HG03103 (cell line): Measurements from ENCODE around the gene RAC3.
"Not testable (repeated sequence)": the region's sequence is repeated elsewhere in the genome, so short reads cannot be mapped to it uniquely, and the experiment has no call there.

Source experiments
- ATAC-seq: cut with Tn5 transposase; IDR thresholded peaks from one replicate; pipeline ENCODE4 v1.9.1; 2021; ENCODE audit warnings: low read depth; ENCODE audit not compliant: unreplicated experiment

RAC3 gene

GRCh38 chr17:82037889-82038195 is 6.4 kb downstream of the RAC3 start:
- no peak for ATAC-seq

GRCh38 chr17:82038796-82039409 is 7.4 kb downstream of the RAC3 start:
- not testable (repeated sequence) for ATAC-seq

DNA sequence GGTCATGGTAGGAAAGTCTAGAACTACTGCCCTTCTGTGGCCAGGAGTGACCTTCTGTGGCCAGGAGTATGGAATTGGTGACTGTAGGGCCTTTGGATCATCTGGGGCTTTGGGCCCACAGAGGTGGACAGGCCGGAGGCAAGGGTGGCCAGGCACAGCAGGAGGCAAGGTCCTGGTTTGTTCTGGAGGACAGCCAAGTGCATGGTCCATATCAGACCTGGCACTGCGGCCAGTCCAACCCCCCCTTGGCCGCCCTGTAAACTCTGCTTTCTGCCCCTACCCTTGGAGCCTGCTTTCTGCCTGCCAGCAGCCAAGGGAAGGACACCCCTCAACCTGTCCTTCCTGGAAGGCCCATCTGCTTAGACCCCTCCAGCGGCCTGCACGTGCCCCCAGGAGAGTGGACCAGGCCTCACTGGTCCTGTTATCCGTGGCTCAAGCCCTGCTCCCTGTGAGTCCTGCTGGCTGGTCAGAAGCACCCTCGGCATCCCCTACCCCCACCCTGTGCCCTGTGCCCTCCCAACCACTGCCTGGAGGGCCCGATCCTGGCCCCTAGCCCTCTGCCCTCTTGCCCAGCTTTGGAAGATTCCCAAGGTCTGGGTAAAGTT is 8.3 kb downstream of the RAC3 start:
- ATAC-seq, result no peak

GRCh38 chr17:82041144-82041814 is 9.8 kb downstream of the RAC3 start:
- ATAC-seq, result no peak

DNA sequence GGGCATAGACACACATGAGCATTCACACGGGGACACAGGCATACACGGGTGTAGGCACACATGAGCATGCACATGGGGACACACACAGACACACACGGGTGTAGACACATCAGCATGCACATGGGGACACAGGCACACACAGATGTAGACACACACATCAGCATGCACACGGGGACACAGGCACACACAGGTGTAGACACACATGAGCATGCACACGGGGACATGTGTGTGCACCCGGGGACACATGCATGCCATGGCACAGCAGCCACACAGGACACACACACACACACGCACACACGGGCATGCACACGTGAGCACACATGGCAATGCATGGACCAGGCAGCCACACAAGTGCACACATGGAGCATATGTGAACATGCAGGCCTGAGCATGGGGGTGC is 11.2 kb downstream of the RAC3 start:
- no peak for ATAC-seq

DNA sequence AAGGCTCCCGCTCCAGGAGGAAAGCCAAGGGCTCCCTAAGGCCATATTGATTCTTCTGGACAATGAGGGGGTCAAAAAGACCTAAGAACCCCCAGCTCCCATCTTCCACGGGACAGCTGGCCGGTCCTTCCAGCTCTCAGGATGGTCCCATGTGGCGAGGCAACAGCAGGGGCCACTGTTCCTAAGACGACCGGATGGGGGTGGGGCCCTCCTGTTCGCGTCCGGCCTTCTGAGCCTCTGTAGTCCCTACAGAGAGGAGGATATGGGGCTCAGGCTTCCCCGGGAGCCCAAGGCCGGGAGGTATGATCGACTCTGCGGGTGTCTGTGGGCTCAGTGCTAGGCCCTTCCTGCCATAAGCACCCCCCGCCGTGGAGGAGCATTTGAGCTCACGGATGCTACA is 12.0 kb downstream of the RAC3 start:
- ATAC-seq, result no peak

DNA sequence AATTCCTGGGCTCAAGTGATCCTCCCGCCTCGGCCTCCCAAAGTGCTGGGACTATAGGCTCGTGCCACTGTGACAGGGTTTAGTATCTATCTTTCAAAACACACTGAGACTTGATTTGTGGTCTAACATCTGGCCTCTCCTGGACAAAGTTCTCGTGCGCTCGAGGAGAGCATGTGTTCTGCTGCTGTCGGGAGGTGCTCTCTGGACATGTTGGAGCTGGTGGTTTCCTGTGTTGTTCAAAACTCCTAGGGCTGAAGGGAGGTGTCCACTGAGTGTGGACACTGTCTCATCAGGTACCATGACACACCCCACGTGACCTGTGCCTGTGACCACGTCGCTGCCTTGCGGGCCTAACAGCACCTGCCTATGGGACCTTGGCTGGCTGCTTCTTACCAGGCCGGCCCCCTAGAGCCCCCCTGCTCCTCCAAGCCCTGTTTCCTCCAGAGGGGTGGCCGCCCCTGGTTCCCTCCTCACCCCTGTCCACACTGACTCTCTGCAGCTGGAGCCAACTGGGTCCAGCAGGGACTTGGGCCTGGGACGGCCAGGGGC is 14.5 kb downstream of the RAC3 start:
- no peak for ATAC-seq

- no peak for ATAC-seq
Measured at GRCh38 chr17:82046903-82047302, 15.4 kb downstream of the RAC3 start.

GRCh38 chr17:82047379-82047778 is 15.9 kb downstream of the RAC3 start:
- no peak for ATAC-seq

- ATAC-seq, result no peak
Measured at GRCh38 chr17:82047914-82048570, 16.6 kb downstream of the RAC3 start.

DNA sequence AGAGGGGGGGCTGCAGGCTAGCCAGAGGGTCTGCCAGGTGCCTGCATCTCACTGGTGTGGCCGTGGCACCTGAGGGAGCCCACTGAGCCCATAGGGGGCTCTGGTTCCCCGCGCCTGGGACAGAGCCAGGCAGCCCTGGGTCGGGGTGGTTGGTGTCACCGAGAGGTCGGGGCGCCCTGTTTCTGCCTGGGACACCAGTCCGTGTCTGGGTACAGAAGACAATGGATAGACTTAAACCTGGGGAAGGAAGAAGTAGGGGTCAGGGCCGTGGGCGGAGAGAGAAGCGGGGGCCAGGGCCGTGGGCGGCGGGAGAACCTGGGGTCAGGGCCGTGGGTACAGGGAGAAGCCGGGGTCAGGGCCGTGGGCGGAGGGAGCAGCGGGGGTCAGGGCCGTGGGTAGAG is 17.1 kb downstream of the RAC3 start:
- no peak for ATAC-seq

- ATAC-seq, result no peak
Measured at GRCh38 chr17:82049106-82049505, 17.6 kb downstream of the RAC3 start.

GRCh38 chr17:82049521-82049971 is 18.1 kb downstream of the RAC3 start:
- ATAC-seq, result no peak

DNA sequence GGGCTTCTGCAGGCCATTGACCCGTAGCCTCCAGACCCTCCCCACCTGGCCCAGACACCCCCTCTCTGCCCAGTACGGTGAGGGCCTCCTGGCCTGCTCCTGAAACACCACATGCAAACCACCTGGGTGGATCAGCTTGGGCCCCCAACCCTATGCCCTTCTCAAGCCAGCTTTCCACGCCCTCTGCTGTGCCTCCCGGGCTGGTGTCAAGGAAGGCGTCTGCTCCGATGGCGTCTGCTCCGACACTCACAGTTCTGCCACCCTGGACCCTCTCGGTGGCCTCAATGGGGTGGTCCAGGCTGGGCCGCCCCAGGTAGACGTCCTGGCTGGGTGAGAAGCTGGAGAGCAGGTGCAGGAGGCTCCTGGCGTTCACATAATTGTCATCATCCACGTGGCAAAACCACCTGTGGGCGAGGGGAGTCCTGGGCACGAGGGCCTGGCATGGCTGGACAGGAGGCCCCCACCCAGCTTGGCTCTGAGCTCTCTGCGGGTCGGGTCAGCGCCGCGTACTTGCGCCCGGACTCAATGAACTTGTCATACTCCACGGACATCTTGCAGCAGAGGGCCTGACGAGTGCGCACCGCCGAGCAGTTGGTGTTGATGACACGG is 18.8 kb downstream of the RAC3 start:
- no peak for ATAC-seq

DNA sequence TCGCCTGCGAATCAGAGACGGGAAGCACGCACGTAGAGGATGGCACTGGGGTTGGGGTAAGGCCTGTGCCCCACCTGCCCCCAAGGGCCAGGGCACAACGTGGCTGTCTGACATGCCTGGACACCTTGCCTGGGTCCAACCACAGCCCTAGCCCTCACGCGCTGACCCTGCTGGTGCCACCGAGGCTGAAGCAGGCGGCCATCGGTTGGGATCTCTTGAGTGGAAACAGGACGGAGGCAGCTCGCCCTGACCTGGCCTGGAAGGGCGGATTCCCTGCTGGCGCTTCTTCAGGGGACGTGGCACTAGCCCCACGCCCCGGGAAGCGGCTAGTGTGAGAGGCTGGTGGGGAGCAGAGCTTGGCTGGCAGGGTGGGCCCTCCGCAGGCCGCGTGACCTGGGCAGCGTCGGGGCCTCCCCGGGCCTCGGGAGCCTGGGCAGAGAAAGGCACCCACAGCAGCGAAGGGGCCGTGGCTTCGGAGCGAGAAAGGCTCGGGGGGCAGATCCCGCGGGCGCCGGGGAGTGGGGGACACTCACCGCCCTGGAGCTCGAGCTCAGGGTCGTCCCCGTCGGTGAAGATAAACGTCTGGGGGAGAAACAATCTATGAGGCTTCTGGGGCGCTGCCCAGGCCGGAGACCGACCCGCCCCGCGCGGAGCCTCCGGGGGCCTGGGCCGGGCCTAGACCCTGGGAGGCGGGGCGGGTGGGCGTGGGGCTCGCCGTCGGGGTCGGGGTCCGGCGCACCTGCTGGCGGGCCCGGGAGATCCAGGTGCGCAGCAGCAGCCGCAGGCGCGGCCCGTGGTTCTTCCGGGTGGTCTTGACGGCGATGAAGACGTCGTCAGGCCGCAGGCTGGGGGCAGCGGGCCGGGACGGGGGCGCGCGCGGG is 19.5 kb downstream of the RAC3 start:
- ATAC-seq, result no peak

DNA sequence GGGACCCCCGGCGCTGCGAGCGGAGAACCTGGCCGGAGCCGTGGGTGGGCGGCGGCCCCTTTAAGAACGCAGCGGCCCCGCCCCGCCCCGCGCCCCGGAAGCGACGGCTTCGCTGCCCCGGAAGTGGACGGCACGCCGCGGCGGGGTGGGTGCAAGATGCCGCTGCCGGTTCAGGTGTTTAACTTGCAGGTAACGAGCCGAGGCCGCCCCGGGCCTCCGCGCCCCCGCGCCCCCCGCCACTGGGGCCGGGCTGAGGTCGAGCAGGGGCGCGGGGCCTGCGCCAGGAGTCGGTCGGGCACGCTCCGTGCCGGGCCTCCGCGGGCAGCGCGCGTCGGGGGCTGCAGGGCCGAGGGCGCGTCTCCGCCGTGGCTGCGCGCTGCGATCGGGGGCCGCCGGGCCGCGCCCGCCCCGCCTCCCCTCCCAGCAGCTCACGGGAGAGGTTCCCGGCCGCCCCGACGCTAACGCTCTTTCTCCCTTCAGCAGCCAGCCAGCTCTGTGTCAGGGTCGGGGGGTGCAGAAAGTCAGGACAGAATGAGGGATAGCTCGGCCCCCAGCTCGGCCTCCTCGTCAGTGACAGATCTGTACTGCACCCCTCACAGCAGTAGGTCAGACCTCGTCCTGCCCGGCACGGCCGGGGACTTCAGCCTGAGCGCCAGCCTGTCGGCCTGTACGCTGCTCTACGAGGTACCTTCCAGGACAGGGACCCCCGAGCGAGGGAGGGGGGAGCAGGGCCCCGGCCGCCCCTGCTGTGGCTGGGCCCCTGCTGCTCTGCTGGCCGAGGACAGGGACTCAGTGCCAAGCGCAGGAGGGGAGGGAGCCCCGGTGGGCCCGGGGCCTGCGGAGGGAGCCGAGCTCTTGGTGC is 20.5 kb downstream of the RAC3 start, which contains the start of the genes GPS1 and RFNG:
Gene GPS1, plus strand, starts transcription at position 123 of the 862 bp plus-strand sequence. Its CDS starts 34 bp downstream, at position 157.
Gene RFNG, minus strand, starts transcription at position 36 of the 862 bp plus-strand sequence. CDS start 45 bp downstream, outside the sequence.
- ATAC-seq, result peak; percentile 52

DNA sequence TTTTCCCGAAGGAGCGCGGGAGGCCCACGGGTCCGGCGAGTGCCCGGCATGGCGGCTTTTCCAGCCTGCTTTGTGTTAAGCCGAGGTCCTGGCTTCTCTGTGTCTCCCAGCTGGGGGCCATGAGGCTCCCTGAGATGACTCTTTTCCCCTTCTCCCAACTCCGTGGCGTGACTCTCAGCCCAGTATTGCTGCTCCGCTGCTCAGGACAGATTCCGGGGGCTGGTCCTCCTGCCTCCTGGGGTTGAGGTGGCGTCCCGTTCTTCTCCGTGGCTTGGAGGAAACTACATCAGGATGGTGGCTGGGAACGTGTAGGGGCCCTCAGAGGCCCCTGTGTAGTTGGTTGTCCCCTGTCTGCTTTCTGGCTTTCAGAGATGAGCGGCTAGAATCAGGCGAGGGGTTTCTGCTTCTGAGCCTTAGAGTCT is 21.2 kb downstream of the RAC3 start:
- no peak for ATAC-seq

DNA sequence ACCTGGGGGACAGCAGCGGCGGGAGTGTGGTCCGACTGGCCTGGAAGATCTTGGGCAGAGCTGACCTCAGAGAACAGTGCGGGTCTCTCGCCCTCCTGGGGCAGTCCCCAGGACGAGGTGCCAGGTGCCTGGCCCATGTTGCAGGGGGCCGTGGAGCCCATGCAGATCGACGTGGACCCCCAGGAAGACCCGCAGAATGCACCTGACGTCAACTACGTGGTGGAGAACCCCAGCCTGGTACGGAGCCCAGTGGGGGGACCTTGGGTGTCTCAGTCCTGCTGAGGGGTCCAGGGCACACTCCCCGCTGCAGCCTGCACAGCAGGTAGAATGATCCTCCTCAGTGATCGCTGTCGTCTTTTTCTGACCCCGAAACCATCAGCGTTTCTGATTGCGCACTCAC is 21.7 kb downstream of the RAC3 start:
- no peak for ATAC-seq
